HG03280 (cell line): ENCODE results near the gene SLC9A5.

ENCODE experiments used
- ATAC-seq: cut with Tn5 transposase; IDR thresholded peaks from one replicate; pipeline ENCODE4 v1.9.1; 2021; ENCODE audit warnings: mild to moderate bottlenecking, moderate library complexity; ENCODE audit not compliant: unreplicated experiment

SLC9A5 gene

GRCh38 chr16:67280090-67281015 lies 31.6 kb downstream of the SLC9A5 start:
- no peak for ATAC-seq

- ATAC-seq, result no peak
Measured at GRCh38 chr16:67281536-67282446, 33.0 kb downstream of the SLC9A5 start.

- no peak for ATAC-seq
Measured at GRCh38 chr16:67282447-67282805, 33.6 kb downstream of the SLC9A5 start.

- ATAC-seq, result no peak
Measured at GRCh38 chr16:67283039-67283825, 34.5 kb downstream of the SLC9A5 start.

- ATAC-seq, result no peak
Measured at GRCh38 chr16:67283826-67284555, 35.2 kb downstream of the SLC9A5 start.

- ATAC-seq, result no peak
Measured at GRCh38 chr16:67284699-67285646, 36.2 kb downstream of the SLC9A5 start.

- ATAC-seq, result no peak
Measured at GRCh38 chr16:67286441-67287235, 37.9 kb downstream of the SLC9A5 start.

- no peak for ATAC-seq
Measured at GRCh38 chr16:67287960-67288359, 39.2 kb downstream of the SLC9A5 start.

GRCh38 chr16:67291461-67291860 lies 42.7 kb downstream of the SLC9A5 start:
- ATAC-seq, result no peak

GRCh38 chr16:67294171-67294757 lies 45.5 kb downstream of the SLC9A5 start:
- ATAC-seq, result no peak

- ATAC-seq, result no peak
Measured at GRCh38 chr16:67294938-67295361, 46.2 kb downstream of the SLC9A5 start.

- ATAC-seq, result no peak
Measured at GRCh38 chr16:67296420-67296819, 47.6 kb downstream of the SLC9A5 start.

- no peak for ATAC-seq
Measured at GRCh38 chr16:67298277-67298676, 49.5 kb downstream of the SLC9A5 start.

- ATAC-seq, result no peak
Measured at GRCh38 chr16:67299269-67299668, 50.5 kb downstream of the SLC9A5 start.

- ATAC-seq, result no peak
Measured at GRCh38 chr16:67301080-67301782, 52.5 kb downstream of the SLC9A5 start.

- no peak for ATAC-seq
Measured at GRCh38 chr16:67302076-67302475, 53.3 kb downstream of the SLC9A5 start.

GRCh38 chr16:67302970-67303369 lies 54.2 kb downstream of the SLC9A5 start:
- ATAC-seq, result no peak
